GM21529 (cell line): ENCODE results near the gene DCAF12.
"Not testable (repeated sequence)": the region's sequence is repeated elsewhere in the genome, so short reads cannot be mapped to it uniquely, and the experiment has no call there.

ENCODE experiments used
- ATAC-seq: cut with Tn5 transposase; IDR thresholded peaks from one replicate; pipeline ENCODE4 v1.9.1; 2021; ENCODE audit not compliant: unreplicated experiment

The DCAF12 gene

GRCh38 chr9:34072410-34072809 lies 54.1 kb downstream of the DCAF12 start:
- no peak for ATAC-seq

DNA sequence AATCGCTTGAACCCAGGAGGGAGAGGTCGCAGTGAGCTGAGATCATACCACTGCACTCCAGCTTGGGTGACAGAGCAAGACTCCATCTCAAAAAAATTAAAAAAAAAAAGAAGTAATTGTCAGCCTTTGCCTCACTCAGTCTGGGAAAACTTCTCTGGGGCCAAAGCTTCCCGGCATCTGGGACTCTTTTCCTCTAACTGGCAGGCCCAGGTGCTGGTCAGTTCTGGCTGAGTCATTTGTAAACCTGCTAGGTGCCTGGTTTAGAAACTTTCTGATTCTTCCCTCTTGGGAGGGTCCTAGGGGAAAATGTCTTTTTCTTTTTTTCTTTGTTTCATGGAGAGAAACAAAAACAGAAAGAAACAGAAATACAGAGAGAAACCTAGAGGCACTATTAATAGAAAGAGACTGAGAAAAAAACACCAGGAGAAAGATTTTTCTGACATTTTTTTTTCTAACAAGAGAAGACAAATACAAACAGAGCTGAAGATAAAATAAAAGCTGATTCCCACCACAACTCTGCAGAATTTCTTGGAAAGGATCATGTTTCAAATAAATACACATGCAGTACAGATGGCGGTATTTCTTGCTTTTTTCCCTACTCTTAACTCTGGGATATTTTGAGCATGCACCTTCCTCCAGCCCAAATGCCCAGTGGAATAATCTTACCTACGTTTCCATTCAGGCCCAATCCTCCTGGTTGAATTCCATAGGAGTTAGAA lies 55.7 kb downstream of the DCAF12 start:
- no peak for ATAC-seq

GRCh38 chr9:34069831-34070230 lies 56.7 kb downstream of the DCAF12 start:
- no peak for ATAC-seq

- ATAC-seq: no peak
Observed at GRCh38 chr9:34065541-34065940, 61.0 kb downstream of the DCAF12 start.

DNA sequence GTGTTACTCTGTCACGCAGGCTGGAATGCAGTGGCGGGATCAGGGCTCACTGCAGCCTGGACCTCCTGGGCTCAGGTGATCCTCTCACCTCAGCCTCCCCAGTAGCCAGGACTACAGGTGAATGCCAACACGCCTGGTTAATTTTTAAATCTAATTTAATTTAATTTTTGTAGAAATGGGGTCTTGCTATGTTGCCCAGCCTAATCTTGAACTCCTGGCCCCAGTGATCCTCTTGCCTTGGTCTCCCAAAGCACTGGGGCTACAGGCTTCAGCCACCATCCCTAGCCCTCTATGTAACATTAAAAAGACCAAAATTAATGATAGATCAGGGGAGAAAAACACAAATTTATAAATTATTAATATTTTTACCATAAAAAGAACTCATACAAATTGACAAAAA lies 66.5 kb downstream of the DCAF12 start:
- no peak for ATAC-seq

DNA sequence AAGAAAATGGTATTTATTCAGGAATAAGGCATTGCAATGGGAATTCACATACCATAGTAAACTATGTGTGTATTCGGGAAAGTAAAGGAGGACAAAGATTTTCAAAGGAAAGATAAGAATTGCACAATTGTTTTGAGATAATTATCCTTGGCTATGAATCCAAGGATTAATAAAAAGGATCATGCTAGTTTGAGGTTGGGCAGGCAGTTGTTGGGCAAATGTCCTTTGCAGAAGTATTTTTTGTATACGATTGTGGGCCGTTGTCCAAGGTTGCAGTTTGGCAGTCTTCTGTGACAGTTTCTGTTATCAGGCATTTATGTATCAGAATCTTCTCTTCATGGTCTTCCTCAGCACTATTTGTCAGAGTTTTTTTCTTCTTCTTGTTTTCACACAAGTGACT lies 67.2 kb downstream of the DCAF12 start:
- ATAC-seq: no peak

GRCh38 chr9:34049630-34050384 lies 76.7 kb downstream of the DCAF12 start:
- ATAC-seq: no peak

GRCh38 chr9:34048727-34049629 lies 77.5 kb downstream of the DCAF12 start, which contains the start of gene UBAP2:
Gene UBAP2 (minus strand): TSS chr9:34048887. CDS start chr9:34017148, 31,739 bp downstream.
- ATAC-seq: peak; percentile 73

DNA sequence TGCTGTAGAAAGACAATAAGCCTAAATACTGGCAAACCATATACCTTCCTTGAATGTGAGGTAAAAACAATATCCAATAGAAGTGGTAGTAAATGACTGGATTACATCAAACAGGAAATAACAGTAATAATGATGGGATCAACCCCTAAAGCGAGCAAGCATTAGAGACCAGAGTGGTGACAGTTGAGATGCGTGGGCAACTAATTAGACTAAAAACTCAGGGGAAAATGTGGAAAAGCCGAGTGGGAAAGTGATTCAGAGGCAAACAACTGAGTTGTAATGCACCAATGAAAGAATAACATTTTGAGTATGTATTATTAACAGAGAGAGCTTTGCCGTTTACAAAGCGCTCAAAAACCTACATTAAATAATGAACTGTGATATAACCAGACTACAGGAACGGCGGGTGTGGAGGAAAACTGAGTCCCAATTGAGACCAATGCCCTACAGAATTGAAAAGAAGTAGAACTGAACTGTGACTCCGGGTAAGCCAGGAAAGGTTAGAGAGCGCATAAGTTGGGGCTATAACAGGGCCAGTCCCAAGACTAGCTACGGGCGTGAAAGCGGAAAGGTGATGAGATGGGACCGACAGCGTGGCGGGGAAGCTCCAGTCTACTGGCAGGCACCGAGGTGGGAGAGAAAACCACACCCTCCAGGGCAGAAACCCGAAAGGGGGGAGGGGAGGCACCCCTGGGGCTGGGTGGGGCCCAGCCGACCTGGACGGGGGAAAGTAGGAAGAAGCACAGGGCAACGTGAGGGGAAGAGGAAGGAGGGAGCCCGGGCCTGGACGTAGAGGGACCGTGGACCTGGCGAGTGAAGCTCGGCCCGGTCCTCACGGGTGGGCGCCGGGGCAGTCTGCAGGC lies 78.4 kb downstream of the DCAF12 start:
- peak; percentile 30 for ATAC-seq

GRCh38 chr9:34046784-34047379 lies 79.6 kb downstream of the DCAF12 start:
- ATAC-seq: no peak

DNA sequence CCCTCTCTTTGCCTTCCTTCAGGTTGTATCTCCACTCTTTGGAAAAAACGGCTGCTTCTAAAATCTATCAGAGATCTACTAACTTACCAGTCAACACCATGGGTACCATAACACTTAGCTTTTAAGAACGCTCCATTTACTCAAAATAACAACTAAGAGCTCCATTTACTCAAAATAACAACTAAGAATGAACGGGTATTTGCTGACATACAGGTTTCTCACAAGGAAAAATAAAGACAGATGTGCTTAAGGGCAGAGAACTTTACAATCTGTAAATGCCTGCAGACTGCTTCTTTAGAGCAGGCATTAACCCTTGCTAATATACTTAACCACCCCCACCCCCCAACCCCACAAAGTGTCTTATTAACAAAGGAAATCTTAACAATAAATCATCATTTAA lies 80.6 kb downstream of the DCAF12 start:
- ATAC-seq: no peak

- not testable (repeated sequence) for ATAC-seq
Observed at GRCh38 chr9:34042074-34042473, 84.4 kb downstream of the DCAF12 start.

- ATAC-seq: not testable (repeated sequence)
Observed at GRCh38 chr9:34038851-34039250, 87.6 kb downstream of the DCAF12 start.

DNA sequence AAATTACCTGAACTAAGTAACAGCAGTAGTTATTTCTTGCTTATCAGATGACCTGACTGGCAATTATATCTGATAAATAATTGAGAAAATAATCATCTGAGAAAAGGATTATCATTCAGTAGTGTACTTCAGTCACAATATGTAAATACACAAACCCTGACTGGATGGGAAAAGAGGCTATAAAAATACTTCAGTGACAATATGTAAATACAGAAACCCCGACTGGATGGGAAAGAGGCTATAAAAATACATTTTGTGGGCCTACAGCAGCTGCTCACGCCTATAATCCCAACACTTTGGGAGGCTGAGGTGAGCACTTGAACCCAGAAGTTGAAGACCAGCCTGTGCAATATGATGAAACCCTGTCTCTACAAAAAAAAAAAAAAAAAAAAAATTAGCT lies 88.9 kb downstream of the DCAF12 start:
- no peak for ATAC-seq

- no peak for ATAC-seq
Observed at GRCh38 chr9:34036625-34037024, 89.9 kb downstream of the DCAF12 start.
